HG03439 (cell line): ENCODE results near the gene PLXNA4.

Source experiments
- ATAC-seq: cut with Tn5 transposase; IDR thresholded peaks from one replicate; pipeline ENCODE4 v1.9.1; 2021; ENCODE audit warnings: mild to moderate bottlenecking, moderate library complexity; ENCODE audit not compliant: unreplicated experiment

The PLXNA4 gene

DNA sequence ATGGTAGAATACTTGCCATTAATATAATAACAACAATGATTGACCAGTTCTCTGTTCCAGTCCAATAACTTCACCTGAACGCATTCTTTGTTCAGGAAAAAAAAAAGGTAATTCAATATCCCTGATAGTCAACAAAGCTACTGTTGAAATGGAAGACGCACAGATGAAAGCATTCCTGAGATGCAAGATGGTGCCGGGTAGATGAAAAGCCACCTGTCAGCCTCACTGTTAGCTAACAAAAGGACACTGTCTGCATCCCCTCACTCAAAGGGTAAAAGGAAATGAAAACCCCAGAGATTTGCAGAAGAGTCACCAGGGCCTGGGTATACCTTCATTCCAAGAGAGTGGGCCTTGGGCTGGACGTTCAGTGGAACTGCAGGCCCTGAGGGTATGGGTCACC, 357.4 kb downstream of the PLXNA4 start:
- ATAC-seq, result no peak

DNA sequence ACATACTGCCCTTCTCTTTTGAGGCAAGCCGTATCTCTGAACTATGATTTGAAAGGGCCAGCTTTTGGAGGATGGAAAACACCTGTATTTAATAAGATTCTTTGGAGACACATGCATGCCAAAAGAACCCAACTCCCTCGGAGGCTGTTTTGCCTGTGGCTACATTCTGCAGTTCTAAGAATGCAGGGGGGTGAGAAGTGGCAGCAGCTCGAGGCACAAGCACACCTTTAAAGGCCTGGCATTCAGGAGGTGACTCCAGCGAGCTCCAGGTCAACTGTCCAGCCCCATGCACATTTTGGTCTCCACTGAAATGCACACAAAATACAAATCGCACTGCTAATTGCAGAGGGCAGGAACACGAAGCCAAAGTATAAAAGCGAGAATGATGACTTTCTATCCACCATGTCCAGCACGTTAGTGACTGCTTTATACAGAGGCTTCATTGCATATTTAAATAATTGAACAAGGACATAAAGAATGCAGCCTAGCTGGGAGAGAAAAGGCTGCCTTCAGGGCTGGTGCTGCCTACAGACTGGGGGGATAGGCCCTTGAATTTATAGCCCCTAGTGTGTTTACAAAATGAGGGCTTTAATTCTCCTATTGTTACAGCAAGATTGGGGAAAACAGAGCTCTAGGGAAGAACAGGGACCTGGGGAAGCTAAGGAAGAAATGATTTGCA, 359.3 kb downstream of the PLXNA4 start:
- ATAC-seq, result no peak

DNA sequence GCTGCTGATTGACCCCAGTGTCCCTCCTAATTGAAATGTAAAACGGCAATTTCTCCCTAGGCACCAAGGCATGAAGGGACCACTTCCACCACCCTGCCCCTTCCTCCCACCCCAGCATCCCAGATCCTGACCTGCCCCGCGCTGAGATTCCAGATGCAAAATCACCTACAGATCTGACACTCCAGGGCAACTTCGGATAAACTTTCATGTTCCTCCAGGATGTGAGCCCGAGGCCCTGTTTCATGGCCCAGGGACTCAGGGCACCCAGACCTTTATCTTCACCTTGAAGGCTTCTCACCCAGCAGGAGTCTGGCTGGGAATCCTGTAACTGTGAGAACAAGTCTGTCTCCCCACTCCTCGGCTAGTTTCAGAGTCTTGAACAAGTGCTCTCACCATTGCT, 361.8 kb downstream of the PLXNA4 start:
- no peak for ATAC-seq

DNA sequence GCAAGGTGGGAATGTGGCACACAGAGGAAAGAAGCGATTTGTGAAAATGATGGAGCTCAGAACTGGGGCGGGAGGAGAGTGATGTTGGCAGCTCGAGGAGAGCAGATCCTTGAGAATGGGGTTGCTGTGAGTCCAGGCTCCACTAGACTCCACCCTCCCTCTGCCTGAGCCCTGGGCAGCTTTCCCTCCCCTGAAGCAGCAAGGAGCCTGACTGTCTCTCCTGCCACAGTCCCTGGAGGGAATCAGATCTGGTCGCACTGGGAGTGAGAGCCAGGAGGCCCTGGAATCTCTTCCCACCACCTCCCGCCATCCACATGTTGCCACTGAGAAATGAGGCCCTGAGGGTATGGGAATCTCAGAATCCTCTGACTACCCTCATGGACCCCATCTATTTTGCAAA, 362.7 kb downstream of the PLXNA4 start:
- ATAC-seq, result no peak

DNA sequence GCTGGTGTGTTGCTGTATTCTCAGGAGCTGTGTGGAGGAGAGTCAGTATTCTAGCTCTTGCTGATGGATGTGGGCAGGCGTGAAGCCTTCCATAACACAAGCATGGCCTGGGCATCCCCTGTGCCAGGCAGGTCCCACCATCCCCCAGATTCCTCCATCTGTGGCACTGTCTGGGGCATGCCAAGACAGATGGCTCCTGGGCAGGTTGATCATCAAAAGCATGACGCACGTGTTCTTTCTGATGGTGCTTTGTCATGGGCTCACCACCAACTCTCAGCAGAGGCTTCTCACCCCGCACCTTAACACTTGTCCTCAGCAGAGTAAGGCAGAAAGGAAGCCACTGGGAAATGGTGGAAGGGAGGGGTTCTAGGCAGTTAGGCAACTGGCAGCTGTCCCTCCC, 364.3 kb downstream of the PLXNA4 start:
- no peak for ATAC-seq

DNA sequence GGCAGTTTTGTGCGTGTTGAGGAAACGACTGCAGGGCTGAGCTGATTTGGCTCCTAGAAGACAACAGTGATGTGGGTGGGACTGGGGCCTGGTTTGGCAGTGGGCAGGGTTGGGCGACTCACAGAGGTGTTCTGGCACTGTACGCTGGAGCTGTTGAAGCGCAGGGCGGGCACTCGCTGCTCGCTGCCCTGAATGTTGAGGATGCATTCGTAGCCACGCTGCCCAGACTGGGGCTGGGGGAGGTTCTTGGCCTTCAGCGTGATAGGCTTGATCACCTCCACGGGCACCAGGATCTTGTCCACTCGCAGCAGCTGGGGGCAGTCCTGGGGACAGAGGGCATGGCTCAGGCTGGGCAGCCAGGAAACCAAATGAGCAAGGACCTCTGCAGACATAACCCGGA, 365.4 kb downstream of the PLXNA4 start:
- no peak for ATAC-seq

DNA sequence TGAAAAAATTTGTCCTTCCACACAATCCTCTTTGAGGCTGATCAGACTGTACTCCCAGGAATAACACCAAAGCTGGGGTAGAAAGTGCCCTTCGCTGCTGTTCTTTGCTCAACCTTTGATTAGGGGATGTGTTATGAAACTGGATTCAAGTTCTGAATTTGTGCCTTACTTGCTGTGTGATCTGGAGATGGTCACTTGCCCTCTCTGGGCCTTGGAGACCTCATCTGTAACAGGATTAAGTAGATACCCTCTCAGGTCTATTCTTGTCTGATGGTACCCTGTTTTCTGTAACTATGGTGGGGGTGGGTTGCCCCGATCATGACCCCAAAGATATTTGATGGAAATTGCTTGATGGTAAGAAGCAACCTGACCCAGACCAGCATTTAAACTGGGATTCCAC, 368.5 kb downstream of the PLXNA4 start:
- no peak for ATAC-seq

DNA sequence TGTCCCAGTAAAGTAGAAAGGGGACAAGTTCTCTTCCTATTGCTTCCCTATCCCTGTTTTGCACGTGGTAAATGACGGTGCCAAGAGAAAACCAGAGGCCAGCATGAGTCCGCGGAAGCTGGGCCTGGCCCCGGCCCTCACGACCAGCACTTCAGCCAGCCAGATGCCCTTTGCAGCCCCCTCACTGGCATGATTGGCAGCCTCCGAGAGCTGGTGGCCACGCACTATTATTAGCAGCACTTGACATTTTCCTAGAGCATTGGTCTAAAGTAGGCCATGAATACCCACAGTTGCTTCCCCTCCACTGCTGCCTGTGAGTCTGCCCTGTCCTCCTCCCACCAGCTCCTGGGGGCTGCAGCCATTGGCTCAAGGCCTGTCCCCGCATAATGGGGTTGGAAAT, 369.1 kb downstream of the PLXNA4 start:
- no peak for ATAC-seq

DNA sequence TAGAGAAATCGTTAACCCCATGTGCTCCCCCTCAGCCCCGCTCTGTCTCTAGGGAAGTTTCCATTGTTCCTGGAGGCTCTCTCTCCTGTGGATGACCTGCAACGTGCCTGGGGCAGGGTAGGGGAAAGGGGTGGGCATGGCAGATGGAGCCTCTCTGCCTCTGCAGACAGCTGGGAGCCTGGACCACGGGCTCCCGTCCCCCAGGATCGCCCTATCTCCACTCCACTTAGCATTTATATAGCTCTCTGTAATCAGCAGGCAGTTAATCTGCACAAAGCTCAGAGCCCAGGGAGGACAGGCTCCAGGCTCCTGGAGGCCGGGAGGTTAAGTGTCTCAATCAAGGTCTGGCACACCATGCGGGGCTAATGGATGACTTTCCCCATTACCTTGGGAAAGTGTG, 369.7 kb downstream of the PLXNA4 start:
- ATAC-seq, result no peak

DNA sequence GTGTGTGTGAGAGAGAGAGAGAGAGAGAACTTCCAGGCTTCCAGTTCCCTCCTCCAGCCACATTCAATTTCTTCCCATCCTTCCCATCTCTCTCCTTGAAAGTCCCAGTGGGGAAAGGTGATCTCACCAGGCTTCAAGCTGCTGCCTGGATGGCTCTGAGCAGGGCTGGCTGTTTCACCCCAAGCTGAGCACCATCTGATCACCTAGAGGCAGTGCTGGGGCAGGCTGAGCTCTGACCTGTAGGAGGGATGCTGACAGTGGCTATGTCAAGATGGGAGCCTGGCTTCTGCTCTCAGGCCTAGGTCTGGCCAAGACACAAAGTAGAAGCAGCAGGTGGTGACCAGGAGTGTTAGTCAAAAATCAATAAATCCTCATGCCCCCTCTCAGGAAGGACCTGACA, 370.8 kb downstream of the PLXNA4 start:
- ATAC-seq, result no peak

DNA sequence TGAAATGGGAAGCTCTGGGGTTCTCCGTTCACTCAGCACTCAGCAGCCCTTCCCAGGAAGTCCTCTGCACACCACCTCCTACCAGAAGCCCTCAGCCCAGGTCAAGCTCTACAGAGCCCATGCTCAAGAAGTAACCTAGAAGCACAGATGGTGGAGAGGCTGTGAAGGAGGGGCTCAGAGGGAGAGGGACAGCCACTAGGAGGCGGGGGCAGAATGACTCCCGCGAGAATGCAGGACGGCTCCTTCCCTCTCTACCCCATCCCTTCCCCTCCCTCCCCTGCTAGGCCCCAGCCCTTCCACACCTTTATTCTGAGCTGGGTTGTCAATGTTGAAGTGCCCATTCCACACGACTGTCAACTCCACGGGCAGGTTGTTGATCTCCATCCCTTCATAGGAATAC, 373.2 kb downstream of the PLXNA4 start:
- ATAC-seq, result no peak

DNA sequence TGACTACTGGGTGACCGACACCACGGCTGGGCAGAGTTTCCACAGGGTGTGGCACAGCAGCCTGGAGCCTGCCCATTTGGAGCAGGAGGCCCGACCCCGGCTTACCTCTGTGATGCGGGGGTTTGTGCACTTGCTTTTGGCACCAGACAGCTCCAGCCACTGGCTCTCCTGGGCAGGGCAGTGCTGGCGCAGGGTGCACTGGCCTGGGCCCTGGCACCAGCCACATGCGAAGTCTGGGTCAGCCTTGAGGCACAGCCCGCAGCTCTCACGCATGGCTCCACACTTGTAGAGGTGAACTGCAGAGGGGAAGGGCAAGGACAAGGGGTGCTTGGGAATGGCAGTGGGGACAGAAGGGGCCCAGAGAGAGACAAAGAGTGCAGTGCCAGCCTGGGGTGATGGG, 373.7 kb downstream of the PLXNA4 start:
- ATAC-seq, result no peak

DNA sequence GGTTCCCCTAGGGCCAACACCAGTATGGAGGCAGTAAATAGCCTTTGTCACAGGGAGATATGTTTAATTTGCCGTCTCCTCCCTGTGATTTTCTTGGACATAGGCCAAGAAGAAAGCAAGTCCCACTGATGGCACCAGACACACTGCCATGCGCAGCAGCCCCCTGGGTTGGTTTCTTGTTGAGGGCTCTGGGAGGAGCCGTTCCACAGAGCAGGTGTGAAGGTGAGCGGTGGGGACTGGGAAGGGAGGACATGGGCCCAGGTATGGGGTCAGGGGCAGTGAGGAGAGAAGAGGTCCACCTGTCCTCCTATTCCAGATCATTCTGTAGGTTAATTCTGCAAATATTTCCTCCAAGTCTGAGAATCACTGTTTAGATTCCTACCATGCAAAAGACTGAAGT, 376.1 kb downstream of the PLXNA4 start:
- ATAC-seq, result no peak

DNA sequence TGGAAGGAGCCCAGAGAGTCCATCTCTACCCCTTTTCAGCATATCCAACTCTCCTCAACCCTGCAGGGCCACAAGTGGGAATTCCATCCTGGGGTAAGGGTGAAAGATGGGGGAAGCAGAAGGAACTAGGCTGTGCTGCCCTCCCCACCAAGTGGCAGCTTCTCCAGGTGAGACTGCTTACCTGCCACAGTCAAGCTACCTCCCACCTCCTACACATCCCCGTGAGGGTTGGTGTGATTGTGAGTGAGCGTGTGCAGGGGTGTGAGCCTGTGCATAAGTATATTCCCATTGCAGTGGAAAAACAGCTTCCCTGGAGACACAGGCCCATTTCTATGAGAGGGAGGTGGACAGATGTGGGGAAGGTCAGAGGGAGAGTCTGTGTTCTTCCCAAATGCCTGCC, 376.6 kb downstream of the PLXNA4 start:
- ATAC-seq, result no peak

DNA sequence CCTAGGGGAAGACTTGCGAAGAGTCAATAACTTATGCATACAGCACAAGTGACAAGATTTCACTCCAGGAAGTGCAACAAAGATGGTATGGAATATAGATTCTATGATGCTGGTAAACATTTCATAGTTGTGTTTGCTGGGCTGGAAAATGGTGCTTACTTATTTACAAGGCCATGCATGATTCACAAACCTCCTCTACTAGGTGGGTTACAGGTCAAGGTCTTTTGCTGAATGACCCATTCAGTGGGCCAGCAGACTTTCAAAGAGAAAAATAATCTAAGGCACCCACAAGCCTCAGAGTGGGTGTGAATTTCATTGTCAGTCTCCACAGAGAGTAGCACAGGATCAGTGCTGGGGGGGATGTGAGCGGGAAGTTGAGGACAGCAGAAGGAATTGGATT, 378.5 kb downstream of the PLXNA4 start:
- no peak for ATAC-seq

DNA sequence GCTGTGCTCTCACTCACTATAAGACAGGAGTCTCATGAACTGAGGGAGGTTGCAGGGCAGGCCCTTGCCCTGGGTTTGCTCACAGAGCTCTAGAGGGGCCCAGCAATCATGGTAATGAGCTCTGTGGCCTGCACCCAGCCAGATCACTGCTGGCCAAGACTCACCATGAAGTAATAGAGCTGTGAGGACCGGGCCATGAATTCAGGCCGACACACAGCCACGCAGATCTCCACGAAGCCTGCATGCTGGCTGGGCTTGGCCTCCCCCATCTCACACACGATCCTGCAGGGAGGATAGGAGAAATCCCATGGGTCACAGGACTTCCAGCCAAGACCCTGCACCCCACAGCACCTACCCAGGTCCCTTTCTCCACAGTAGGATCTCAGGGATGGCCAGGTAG, 382.4 kb downstream of the PLXNA4 start:
- ATAC-seq, result no peak

DNA sequence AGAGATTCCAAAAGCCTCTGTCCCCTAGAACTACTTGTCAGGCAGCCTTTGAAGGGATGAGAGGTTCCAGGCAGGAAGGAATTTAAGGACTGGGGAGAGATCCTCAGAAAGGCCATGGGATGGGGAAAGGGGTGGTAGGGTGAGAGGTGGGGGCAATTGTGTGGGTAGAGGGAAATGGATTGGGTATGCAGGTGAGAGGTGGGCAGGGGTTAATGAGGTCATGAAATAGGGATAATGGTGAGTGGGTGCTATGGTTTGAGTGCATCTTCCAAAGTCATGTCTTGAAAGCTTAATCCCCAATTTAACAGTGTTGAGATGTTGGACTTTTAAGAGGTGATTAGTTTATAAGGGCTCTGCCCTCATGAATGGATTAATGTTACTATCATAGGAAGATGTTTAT, 383.5 kb downstream of the PLXNA4 start:
- no peak for ATAC-seq

DNA sequence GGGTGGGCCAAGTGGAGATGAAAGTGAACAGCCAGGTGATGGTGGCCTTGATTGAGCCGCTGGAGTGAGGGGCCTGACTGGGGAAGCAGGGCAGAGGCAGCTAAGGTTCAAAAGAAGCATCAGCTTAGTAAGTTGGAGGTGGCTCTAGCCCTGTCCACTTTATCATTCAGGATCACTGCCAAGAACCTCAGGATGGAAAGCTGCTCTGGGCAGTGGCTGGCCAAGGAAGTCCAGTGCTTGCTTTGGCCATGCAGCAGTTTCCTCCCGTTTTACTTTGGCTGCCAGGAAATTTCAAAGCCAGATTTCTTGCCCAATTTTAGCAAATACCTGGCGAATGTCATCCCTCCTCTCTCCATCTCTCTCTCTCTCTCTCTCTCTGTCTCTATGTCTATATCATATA, 384.9 kb downstream of the PLXNA4 start:
- ATAC-seq, result no peak

DNA sequence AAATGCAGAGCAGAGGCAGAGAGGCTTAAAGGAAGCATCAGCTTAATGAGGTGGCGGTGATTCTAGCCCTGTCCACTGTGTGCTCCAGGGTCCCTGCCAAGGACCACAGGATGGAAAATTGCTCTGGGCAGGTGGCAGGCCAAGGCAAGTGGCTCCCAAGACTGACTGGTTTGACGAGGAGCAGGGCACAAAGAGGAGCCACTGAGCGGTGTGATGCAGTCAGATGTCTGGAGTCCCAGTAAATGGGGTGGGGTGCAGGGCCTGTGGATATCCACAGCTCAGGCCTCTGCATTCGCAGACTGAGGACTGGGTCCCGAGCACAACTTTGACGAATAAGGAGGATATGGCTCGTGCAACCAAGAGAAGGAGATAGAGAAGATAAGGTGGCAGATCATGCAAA, 385.6 kb downstream of the PLXNA4 start:
- ATAC-seq, result no peak

DNA sequence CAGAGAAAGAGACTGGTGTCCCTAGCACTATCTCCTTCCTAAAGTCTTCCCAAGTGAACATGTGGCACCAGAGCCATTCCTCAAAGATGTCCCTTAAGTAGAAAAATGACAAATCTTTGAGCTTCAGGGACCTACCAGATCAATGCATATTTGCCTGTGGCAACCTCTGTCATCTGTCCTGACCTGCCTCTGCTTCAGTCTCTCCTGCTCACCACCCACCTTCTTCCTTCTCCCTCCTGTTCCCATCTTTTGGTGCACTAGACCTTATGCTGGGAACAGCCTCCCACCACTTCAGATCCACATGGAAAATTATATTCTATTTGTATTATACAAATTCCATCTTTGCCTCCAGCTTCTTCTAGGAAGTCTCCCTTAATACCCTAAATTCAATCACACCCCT, 386.4 kb downstream of the PLXNA4 start:
- no peak for ATAC-seq

DNA sequence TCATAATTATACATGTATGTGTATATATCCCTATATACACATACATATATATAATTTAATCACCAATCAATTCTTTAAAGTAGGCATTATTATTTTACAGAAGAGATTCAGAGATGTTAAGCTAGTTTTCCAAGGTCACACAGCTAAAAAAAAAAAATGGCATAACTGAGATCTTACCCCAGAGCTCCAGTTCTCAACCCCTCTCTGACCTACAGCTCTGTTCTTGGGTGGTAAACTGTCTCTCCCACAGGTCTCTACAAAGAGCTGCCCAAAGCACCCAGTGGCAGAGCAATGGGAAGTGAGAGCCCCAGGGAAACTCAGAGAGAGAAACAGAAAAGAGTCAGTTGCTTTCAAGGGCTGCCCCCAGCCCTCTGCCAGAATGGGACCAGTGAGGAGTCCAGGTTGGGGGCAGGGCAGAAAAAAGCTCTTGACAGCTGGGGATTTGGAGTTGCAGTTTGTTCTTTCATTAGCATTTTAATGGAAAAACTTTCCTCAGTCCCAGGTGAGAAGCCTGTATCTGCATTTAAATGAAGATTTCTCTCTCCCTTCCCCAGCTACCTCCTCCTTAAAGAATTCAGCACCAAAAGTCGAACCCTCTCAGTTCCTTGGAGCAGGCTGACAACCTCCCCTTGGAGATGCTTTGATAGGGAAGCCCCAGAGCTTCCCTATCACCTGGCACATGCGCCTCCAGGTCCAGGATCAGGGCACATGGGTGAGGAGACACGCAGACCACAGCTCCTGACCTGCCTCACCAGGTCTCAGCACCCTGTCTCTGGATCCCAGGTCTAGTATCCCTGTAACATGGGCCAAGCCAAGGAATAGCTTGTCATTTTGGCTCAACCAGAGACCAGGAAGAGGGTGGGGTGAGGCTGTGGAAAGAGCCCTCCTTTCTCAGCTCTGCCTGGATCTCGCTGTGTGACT, 388.1 kb downstream of the PLXNA4 start:
- ATAC-seq, result no peak

DNA sequence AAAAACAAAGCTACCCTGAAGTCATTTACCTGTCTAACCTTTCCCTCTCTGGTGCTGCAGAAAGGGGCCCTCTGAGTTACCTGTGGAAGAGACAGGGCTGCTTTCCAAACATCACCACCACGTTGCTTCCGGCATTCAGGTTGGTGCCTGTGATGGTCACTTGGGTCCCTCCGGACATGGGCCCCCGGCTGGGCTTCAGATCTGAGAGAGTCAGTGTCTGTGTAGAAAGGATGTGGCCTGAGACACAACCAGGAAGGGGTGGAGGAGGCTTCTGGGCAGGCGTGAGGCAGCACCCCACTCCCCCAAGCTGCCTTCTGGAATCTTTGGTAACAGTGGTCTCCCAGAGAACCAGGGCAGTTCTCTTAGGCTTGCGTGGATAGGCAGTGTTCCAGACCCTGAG, 388.9 kb downstream of the PLXNA4 start:
- no peak for ATAC-seq

DNA sequence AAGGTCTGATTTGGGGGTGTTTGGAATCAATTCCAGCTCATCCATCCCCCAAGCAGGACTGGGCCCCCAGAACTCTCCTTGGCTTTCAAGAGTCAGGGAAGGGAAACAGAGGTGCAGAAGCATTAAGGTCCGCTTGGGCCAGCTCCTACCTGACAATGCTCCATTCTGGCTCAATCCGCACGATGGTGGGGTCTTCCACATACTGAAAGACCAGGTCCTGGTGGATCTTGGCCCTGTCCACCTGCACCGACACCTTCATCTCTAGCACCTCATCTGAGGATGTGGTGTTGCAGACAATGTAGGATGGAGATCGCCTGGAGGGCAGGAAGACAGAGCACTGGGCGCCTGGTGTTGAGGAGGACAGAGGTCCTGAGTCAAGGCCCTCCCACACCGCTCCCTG, 391.1 kb downstream of the PLXNA4 start:
- no peak for ATAC-seq
